Measurements from ENCODE around the gene VAV3. TPM values are rescaled to one million over a fixed set of nuclear protein-coding genes. Genes with fewer than 3 reads are reported as not detected.

VAV3 gene
- polyA plus RNA-seq, 1 experiment = not detected

- DNase-seq (ENCODE audit: low read depth) = no peak
- no peaks in the 10 kb centered on the region for H3K36me3 ChIP-seq (ENCODE audit: control insufficient read depth, insufficient read depth, low read length)
- ChIA-PET CTCF (no interaction called here), POLR2A (no interaction called here)
- H3K27me3 ChIP-seq (ENCODE audit: control insufficient read depth, insufficient read depth, low read length) = no peaks in the 10 kb centered on the region
- TF ChIP-seq, protein P1, sequence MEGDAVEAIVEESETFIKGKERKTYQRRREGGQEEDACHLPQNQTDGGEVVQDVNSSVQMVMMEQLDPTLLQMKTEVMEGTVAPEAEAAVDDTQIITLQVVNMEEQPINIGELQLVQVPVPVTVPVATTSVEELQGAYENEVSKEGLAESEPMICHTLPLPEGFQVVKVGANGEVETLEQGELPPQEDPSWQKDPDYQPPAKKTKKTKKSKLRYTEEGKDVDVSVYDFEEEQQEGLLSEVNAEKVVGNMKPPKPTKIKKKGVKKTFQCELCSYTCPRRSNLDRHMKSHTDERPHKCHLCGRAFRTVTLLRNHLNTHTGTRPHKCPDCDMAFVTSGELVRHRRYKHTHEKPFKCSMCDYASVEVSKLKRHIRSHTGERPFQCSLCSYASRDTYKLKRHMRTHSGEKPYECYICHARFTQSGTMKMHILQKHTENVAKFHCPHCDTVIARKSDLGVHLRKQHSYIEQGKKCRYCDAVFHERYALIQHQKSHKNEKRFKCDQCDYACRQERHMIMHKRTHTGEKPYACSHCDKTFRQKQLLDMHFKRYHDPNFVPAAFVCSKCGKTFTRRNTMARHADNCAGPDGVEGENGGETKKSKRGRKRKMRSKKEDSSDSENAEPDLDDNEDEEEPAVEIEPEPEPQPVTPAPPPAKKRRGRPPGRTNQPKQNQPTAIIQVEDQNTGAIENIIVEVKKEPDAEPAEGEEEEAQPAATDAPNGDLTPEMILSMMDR (IDR thresholded peaks at IDR 0.05; ENCODE audit: insufficient read depth, low read depth, low read length) = no peak
- no peak overlapping the region for H3K4me3 ChIP-seq (ENCODE audit: low read depth, low read length)
These were observed 160.8 kb downstream of the VAV3 start for GRCh38 chr1:107804134-107804533.

GRCh38 chr1:107803579-107803978 lies 161.4 kb downstream of the VAV3 start:
- TF ChIP-seq, protein P1 (IDR thresholded peaks at IDR 0.05; ENCODE audit: insufficient read depth, low read depth, low read length) = no peak
- H3K36me3 ChIP-seq (ENCODE audit: control insufficient read depth, insufficient read depth, low read length) = no peaks in the 10 kb centered on the region
- ChIA-PET CTCF (no interaction called here), POLR2A (no interaction called here)
- no peak for DNase-seq (ENCODE audit: low read depth)
- no peaks in the 10 kb centered on the region for H3K27me3 ChIP-seq (ENCODE audit: control insufficient read depth, insufficient read depth, low read length)
- no peak overlapping the region for H3K4me3 ChIP-seq (ENCODE audit: low read depth, low read length)

DNA sequence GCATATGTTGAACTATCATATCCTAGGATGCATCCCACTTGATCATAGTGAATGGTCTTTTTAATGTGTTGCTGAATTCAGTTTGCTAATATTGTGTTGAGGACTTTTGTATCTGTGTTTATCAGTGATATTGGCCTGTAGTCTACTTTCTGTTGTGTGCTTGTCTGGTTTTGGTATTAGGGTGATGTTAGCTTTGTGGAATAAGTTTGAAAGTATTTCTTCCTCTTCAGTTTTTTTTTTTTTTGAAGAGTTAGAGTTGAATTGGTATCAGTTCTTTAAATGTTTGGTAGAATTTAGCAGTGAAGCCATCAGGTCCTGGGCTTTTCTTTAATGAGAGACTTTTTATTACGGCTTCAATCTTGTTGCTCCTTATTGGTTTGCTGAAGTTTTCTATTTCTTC lies 162.3 kb downstream of the VAV3 start:
- no peak for DNase-seq (ENCODE audit: low read depth)
- TF ChIP-seq, protein P1 (IDR thresholded peaks at IDR 0.05; ENCODE audit: insufficient read depth, low read depth, low read length) = no peak
- Histone ChIP-seq H3K27me3 (ENCODE audit: control insufficient read depth, insufficient read depth, low read length) (no peaks in the 10 kb centered on the region), H3K4me3 (ENCODE audit: low read depth, low read length) (no peak overlapping the region), H3K36me3 (ENCODE audit: control insufficient read depth, insufficient read depth, low read length) (no peaks in the 10 kb centered on the region)
- ChIA-PET POLR2A (no interaction called here), CTCF (no interaction called here)

DNA sequence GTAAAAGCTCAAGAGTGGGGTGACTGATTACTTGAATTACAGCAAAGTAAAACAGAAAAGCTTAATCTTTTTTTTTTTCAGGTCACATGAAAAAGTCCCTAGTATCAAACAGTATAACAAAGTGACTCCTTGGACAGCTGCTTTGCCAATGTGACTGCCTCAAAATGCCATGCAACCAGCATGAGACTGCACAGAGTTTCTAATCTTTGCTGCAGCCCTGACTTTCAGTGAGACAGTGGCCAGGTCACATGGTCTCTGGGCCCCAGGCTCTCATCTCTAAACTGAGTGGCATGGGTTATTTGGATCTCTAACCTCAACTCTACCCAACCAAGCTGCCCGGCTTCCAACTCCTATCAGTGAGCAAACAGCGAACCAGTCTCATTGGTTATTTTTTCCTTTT lies 169.0 kb downstream of the VAV3 start:
- Histone ChIP-seq H3K27me3 (ENCODE audit: control insufficient read depth, insufficient read depth, low read length) (no peaks in the 10 kb centered on the region), H3K36me3 (ENCODE audit: control insufficient read depth, insufficient read depth, low read length) (no peaks in the 10 kb centered on the region), H3K4me3 (ENCODE audit: low read depth, low read length) (no peak overlapping the region)
- CTCF ChIA-PET = no interaction called here
- no peak for DNase-seq (ENCODE audit: low read depth)
- POLR2A ChIA-PET = no interaction called here
- TF ChIP-seq, protein P1 (IDR thresholded peaks at IDR 0.05; ENCODE audit: insufficient read depth, low read depth, low read length) = no peak

- Histone ChIP-seq H3K36me3 (ENCODE audit: control insufficient read depth, insufficient read depth, low read length) (no peaks in the 10 kb centered on the region), H3K4me3 (ENCODE audit: low read depth, low read length) (no peak overlapping the region), H3K27me3 (ENCODE audit: control insufficient read depth, insufficient read depth, low read length) (no peaks in the 10 kb centered on the region)
- no peak for DNase-seq (ENCODE audit: low read depth)
- ChIA-PET CTCF (interaction anchor here (2.2 kb wide), 1 partner anchor 330 kb away, joined by 16 read pairs; no protein-coding TSS in a partner anchor), POLR2A (no interaction called here)
- TF ChIP-seq, protein P1 (IDR thresholded peaks at IDR 0.05; ENCODE audit: insufficient read depth, low read depth, low read length) = no peak
These were observed 169.5 kb downstream of the VAV3 start for GRCh38 chr1:107795441-107795840.

Measured in BJ (cell line).